Measurements from ENCODE around the gene PTH1R. TPM values are rescaled to one million over a fixed set of nuclear protein-coding genes. Genes with fewer than 3 reads are reported as not detected.

PTH1R gene
- total and polyA plus RNA-seq, 7 experiments from 2014 or later: not detected

DNA sequence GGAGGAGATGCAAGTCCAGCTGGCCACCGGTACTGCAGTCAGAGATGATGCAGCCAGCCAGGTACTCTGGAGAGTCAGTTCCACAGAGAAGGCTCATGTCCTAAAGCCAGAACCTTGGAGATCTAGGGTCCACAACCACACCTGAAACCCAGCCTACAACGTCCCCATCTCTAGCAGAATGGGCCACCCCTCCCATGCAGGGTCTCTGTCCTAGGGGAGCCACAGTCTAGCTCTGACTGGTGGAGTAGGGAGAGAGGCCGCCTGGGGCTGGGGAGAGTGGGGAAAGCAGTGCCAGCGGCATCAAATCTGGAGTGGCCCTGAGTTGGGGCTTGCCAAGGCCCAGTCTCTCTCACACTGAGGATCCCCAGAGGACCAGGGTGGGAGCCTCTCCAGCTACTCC is 43.5 kb downstream of the PTH1R start:
- no peaks in the 10 kb centered on the region for H3K27me3 ChIP-seq (ENCODE audit: control insufficient read depth in 2 of 2, insufficient read depth in 2 of 2, low read length in 2 of 2)

GRCh38 chr3:46921871-46922271 is 44.4 kb downstream of the PTH1R start:
- no peaks in the 10 kb centered on the region for H3K27me3 Mint-ChIP-seq
- peaks cover 20 to 65% (median 34%) of the 10 kb centered on the region in 5 donors for H3K36me3 Mint-ChIP-seq
- H3K27ac Mint-ChIP-seq: no peak overlapping the region
- H3K9me3 Mint-ChIP-seq: peaks cover 0 to 5% (median 0%) of the 10 kb centered on the region in 11 donors
- no peak overlapping the region for H3K4me3 ChIP-seq (ENCODE audit: low read length)
- ChIA-PET POLR2A (no interaction called here), CTCF (no interaction called here)
- intact Hi-C loops (cut with micrococcal nuclease): loop anchor here in 1 of 2 donors (2.0 kb wide), 1 partner anchor 403 kb away; no protein-coding TSS in a partner anchor
- H3K27ac ChIP-seq (ENCODE audit: low read depth, low read length): no peak overlapping the region
- no peak for DNase-seq
- no peak overlapping the region for H3K4me3 Mint-ChIP-seq
- no peaks in the 10 kb centered on the region for H3K9me3 ChIP-seq (ENCODE audit: control insufficient read depth in 2 of 3, low read length in 3 of 3)
- peaks cover 27 to 92% (median 36%) of the 10 kb centered on the region in 3 experiments for H3K36me3 ChIP-seq (ENCODE audit: control insufficient read depth in 2 of 3, insufficient read depth in 3 of 3, low read length in 3 of 3)
- H3K27me3 ChIP-seq (ENCODE audit: control insufficient read depth in 2 of 2, insufficient read depth in 2 of 2, low read length in 2 of 2): no peaks in the 10 kb centered on the region
- H3K4me1 ChIP-seq (ENCODE audit: control insufficient read depth in 2 of 2, insufficient read depth in 2 of 2, low read length in 2 of 2): peaks cover 5 to 12% of the 10 kb centered on the region in 2 donors
- H3K4me1 Mint-ChIP-seq: peaks cover 1 to 21% (median 9%) of the 10 kb centered on the region in 7 donors
- no peak for ATAC-seq

More for the DNA sequence above, 43.5 kb downstream of the PTH1R start:
- no peak overlapping the region for H3K4me3 Mint-ChIP-seq
- intact Hi-C loops (cut with micrococcal nuclease): no loop called here
- H3K9me3 Mint-ChIP-seq: peaks cover 0 to 5% (median 0%) of the 10 kb centered on the region in 11 donors
- Histone ChIP-seq H3K27ac (ENCODE audit: low read depth, low read length) (no peak overlapping the region), H3K4me1 (ENCODE audit: control insufficient read depth in 2 of 2, insufficient read depth in 2 of 2, low read length in 2 of 2) (peaks cover 0 to 3% of the 10 kb centered on the region in 2 donors), H3K4me3 (ENCODE audit: low read length) (no peak overlapping the region), H3K36me3 (ENCODE audit: control insufficient read depth in 2 of 3, insufficient read depth in 3 of 3, low read length in 3 of 3) (peaks cover 22 to 83% (median 37%) of the 10 kb centered on the region in 3 experiments), H3K9me3 (ENCODE audit: control insufficient read depth in 2 of 3, low read length in 3 of 3) (no peaks in the 10 kb centered on the region)
- H3K27ac Mint-ChIP-seq: no peak overlapping the region
- H3K27me3 Mint-ChIP-seq: no peaks in the 10 kb centered on the region
- H3K36me3 Mint-ChIP-seq: peaks cover 20 to 70% (median 34%) of the 10 kb centered on the region in 5 donors
- ATAC-seq (no peak), DNase-seq (no peak)
- H3K4me1 Mint-ChIP-seq: peaks cover 0 to 18% (median 4%) of the 10 kb centered on the region in 7 donors
- CTCF ChIA-PET: interaction anchor here (0.6 kb wide), 1 partner anchor 280 kb away, joined by 3 read pairs; no protein-coding TSS in a partner anchor
- POLR2A ChIA-PET: no interaction called here

DNA sequence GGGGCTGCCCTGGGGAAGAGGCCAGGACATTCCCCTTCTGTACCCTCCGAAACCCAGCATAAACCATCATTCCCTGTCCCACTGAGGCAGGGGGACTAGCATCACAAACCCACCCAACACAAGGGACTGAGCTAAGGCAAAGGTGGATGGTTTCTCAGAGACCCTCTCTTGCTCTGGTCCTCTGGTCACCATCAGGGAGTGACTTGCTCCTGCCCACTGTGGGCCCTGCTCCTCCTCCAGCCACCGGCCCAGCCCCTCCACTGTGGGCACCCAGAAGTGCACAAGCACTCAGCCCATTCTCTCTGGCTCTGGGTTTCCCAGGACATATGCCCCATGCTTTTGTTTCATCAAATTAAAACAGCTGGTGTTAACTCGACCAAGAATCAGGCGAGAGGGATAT is 44.9 kb downstream of the PTH1R start:
- H3K36me3 Mint-ChIP-seq: peaks cover 20 to 59% (median 33%) of the 10 kb centered on the region in 5 donors
- H3K27ac ChIP-seq (ENCODE audit: low read depth, low read length): no peak overlapping the region
- intact Hi-C loops (cut with micrococcal nuclease): loop anchor here in 1 of 2 donors (2.0 kb wide), 1 partner anchor 402 kb away; no protein-coding TSS in a partner anchor
- peaks cover 7 to 27% (median 15%) of the 10 kb centered on the region in 7 donors for H3K4me1 Mint-ChIP-seq
- peaks cover 27 to 93% (median 30%) of the 10 kb centered on the region in 3 experiments for H3K36me3 ChIP-seq (ENCODE audit: control insufficient read depth in 2 of 3, insufficient read depth in 3 of 3, low read length in 3 of 3)
- H3K27me3 Mint-ChIP-seq: no peaks in the 10 kb centered on the region
- ATAC-seq (no peak), DNase-seq (no peak)
- peaks cover 11 to 17% of the 10 kb centered on the region in 2 donors for H3K4me1 ChIP-seq (ENCODE audit: control insufficient read depth in 2 of 2, insufficient read depth in 2 of 2, low read length in 2 of 2)
- H3K4me3 ChIP-seq (ENCODE audit: low read length): no peak overlapping the region
- H3K27me3 ChIP-seq (ENCODE audit: control insufficient read depth in 2 of 2, insufficient read depth in 2 of 2, low read length in 2 of 2): no peaks in the 10 kb centered on the region
- ChIA-PET POLR2A (interaction anchor here (1.3 kb wide), 1 partner anchor 13 kb away, joined by 4 read pairs; no protein-coding TSS in a partner anchor), CTCF (interaction anchor here (1.5 to 2.3 kb wide), 2 partner anchors 52 to 76 kb away, joined by 3 to 15 read pairs; no protein-coding TSS in a partner anchor)
- H3K4me3 Mint-ChIP-seq: no peak overlapping the region
- H3K9me3 Mint-ChIP-seq: peaks cover 0 to 5% (median 0%) of the 10 kb centered on the region in 11 donors
- H3K27ac Mint-ChIP-seq: peak overlapping the region in 2 of 9 donors; percentile 22 to 54
- no peaks in the 10 kb centered on the region for H3K9me3 ChIP-seq (ENCODE audit: control insufficient read depth in 2 of 3, low read length in 3 of 3)

- Mint-ChIP-seq H3K27me3 (no peaks in the 10 kb centered on the region), H3K27ac (peak overlapping the region in 6 of 9 donors; percentile 31 to 54 (median 43)), H3K4me1 (peaks cover 8 to 33% (median 21%) of the 10 kb centered on the region in 7 donors), H3K4me3 (no peak overlapping the region), H3K36me3 (peaks cover 15 to 53% (median 27%) of the 10 kb centered on the region in 5 donors), H3K9me3 (peaks cover 0 to under 1% (median 0%) of the 10 kb centered on the region in 11 donors)
- DNase-seq (no peak), ATAC-seq (no peak)
- ChIA-PET CTCF (interaction anchor here (1.2 to 2.3 kb wide), 3 partner anchors 52 to 75 kb away, joined by 3 to 15 read pairs (median 6); no protein-coding TSS in a partner anchor), POLR2A (interaction anchor here (1.3 kb wide), 1 partner anchor 12 kb away, joined by 4 read pairs; no protein-coding TSS in a partner anchor)
- Histone ChIP-seq H3K36me3 (ENCODE audit: control insufficient read depth in 2 of 3, insufficient read depth in 3 of 3, low read length in 3 of 3) (peaks cover 27 to 89% (median 30%) of the 10 kb centered on the region in 3 experiments), H3K27ac (ENCODE audit: low read depth, low read length) (no peak overlapping the region), H3K9me3 (ENCODE audit: control insufficient read depth in 2 of 3, low read length in 3 of 3) (no peaks in the 10 kb centered on the region), H3K27me3 (ENCODE audit: control insufficient read depth in 2 of 2, insufficient read depth in 2 of 2, low read length in 2 of 2) (no peaks in the 10 kb centered on the region), H3K4me3 (ENCODE audit: low read length) (no peak overlapping the region), H3K4me1 (ENCODE audit: control insufficient read depth in 2 of 2, insufficient read depth in 2 of 2, low read length in 2 of 2) (peaks cover 14 to 23% of the 10 kb centered on the region in 2 donors)
- intact Hi-C loops (cut with micrococcal nuclease): loop anchor here (1.0 to 2.0 kb wide), 2 partner anchors 75 to 402 kb away; no protein-coding TSS in a partner anchor
These were observed 45.5 kb downstream of the PTH1R start for GRCh38 chr3:46922871-46923558.

DNA sequence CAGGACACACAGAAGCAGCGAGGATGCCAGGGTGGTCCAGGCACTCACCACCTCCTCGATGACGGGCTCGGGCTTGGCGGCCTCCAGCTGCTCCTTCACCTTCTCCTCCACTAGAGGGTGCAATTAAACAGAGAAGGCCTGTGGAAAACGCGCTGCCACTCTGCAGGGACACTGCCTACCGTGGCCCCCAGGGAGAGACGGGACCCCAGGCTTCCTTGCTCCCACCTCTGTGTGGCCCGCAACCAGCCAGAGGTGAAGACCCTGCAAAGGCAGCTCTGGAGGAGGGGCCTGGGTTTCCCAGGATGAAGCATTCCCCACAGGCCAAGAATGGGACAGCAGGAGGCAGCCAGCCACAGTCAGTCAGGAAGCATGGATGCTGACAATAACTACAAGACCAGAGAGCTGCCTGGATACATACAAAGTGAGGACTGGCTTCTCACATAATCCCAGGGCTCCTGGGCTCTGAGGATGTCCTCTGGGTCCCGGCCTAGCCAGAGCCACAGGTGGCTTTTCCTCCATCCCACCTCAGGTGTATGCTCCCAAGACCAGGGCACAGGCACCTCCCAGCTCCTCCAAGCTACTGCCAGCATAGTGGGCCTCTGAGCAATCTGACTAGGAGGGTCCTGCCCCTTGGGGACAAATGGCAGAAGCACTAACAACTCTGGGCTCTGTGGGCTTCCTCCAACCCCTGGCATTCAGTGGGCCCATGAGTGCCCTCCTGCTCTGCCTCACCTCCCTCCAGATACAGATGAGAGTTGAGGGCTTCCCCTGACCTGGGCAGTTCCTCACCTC is 46.2 kb downstream of the PTH1R start:
- Histone ChIP-seq H3K27me3 (ENCODE audit: control insufficient read depth in 2 of 2, insufficient read depth in 2 of 2, low read length in 2 of 2) (no peaks in the 10 kb centered on the region), H3K36me3 (ENCODE audit: control insufficient read depth in 2 of 3, insufficient read depth in 3 of 3, low read length in 3 of 3) (peaks cover 27 to 81% (median 30%) of the 10 kb centered on the region in 3 experiments), H3K4me1 (ENCODE audit: control insufficient read depth in 2 of 2, insufficient read depth in 2 of 2, low read length in 2 of 2) (peaks cover 19 to 30% of the 10 kb centered on the region in 2 donors), H3K4me3 (ENCODE audit: low read length) (no peak overlapping the region), H3K27ac (ENCODE audit: low read depth, low read length) (no peak overlapping the region), H3K9me3 (ENCODE audit: control insufficient read depth in 2 of 3, low read length in 3 of 3) (no peaks in the 10 kb centered on the region)
- POLR2A ChIA-PET: interaction anchor here (1.3 kb wide), 1 partner anchor 12 kb away, joined by 4 read pairs; no protein-coding TSS in a partner anchor
- H3K27ac Mint-ChIP-seq: peak overlapping the region in 5 of 9 donors; percentile 31 to 54 (median 43)
- CTCF ChIA-PET: interaction anchor here (1.2 to 2.3 kb wide), 3 partner anchors 51 to 75 kb away, joined by 3 to 15 read pairs (median 6); no protein-coding TSS in a partner anchor
- peaks cover 15 to 51% (median 26%) of the 10 kb centered on the region in 5 donors for H3K36me3 Mint-ChIP-seq
- intact Hi-C loops (cut with micrococcal nuclease): loop anchor here (1.0 to 2.0 kb wide), 2 partner anchors 75 to 401 kb away; no protein-coding TSS in a partner anchor
- H3K9me3 Mint-ChIP-seq: peaks cover 0 to 6% (median 0%) of the 10 kb centered on the region in 11 donors
- H3K4me3 Mint-ChIP-seq: no peak overlapping the region
- DNase-seq: peak in 6 of 9 donors; percentile 18 to 52 (median 44)
- no peaks in the 10 kb centered on the region for H3K27me3 Mint-ChIP-seq
- peaks cover 13 to 40% (median 28%) of the 10 kb centered on the region in 7 donors for H3K4me1 Mint-ChIP-seq
- peak; percentile 61 for ATAC-seq
